PC-9 (cell line): ENCODE results near the gene WDR93. TPM values are rescaled to one million over a fixed set of nuclear protein-coding genes. Genes with fewer than 3 reads are reported as not detected.

Experiments used
- BruUV-seq: library from RNA; stranded (reverse); fragments of 400-500 nt; replicated peaks from 2 replicates; lab custom pipeline; 2021; lab: Mats Ljungman, UMichigan
- CTCF ChIA-PET: fragments of 300-600 bp; sonication (Branson Sonifier 250); formaldehyde crosslinking; loops from one replicate; lab custom pipeline; 2022; ENCODE audit warnings: antibody characterized with exemption; lab: Charles Lee
- POLR2A ChIA-PET: fragments of 300-600 bp; sonication (Branson Sonifier 250); formaldehyde crosslinking; loops from one replicate; lab custom pipeline; 2022; ENCODE audit warnings: antibody characterized with exemption; ENCODE audit not compliant: unreplicated experiment; lab: Charles Lee
- DNase-seq, 2 experiments: peaks; one replicate each; pipeline versions ENCODE4 v3.0.0 to v3.0.0-alpha.2; 2015 to 2022; ENCODE audit warnings: mixed read lengths in 1 of 2
- H2AFZ ChIP-seq: fragments of 200-600 bp; sonication (generic); 2 replicates; pipeline ENCODE4 v1.8.1; 2017; ENCODE audit warnings: antibody characterized with exemption
- H3F3A ChIP-seq: fragments of 200-600 bp; sonication (generic); 2 replicates; pipeline ENCODE4 v1.8.1; 2017; ENCODE audit warnings: antibody characterized with exemption, mild to moderate bottlenecking, low read depth; ENCODE audit not compliant: insufficient read depth
- H3K27ac ChIP-seq: fragments of 200-600 bp; sonication (generic); 2 replicates; pipeline ENCODE4 v1.6.1; 2016; ENCODE audit warnings: mixed run types
- H3K27me3 ChIP-seq: fragments of 200-600 bp; sonication (generic); 2 replicates; pipeline ENCODE4 v1.6.1; 2016; ENCODE audit warnings: low read depth, mixed run types; ENCODE audit not compliant: insufficient read depth
- H3K36me3 ChIP-seq: fragments of 200-600 bp; sonication (generic); 2 replicates; pipeline ENCODE4 v1.6.1; 2016; ENCODE audit warnings: low read depth, mixed run types
- H3K4me1 ChIP-seq: fragments of 200-600 bp; sonication (generic); replicated peaks from 2 replicates; pipeline ENCODE4 v1.6.1; 2016; ENCODE audit warnings: mixed run types; ENCODE audit not compliant: insufficient read depth
- H3K4me2 ChIP-seq: fragments of 200-600 bp; sonication (generic); 2 replicates; pipeline ENCODE4 v1.6.1; 2017; ENCODE audit warnings: mixed run types
- H3K4me3 ChIP-seq: fragments of 200-600 bp; sonication (generic); 2 replicates; pipeline ENCODE4 v1.6.1; 2016; ENCODE audit warnings: mixed run types
- H3K79me2 ChIP-seq: fragments of 200-600 bp; sonication (generic); 2 replicates; pipeline ENCODE4 v1.6.1; 2017; ENCODE audit warnings: low read depth, mixed run types
- H3K9me2 ChIP-seq: fragments of 200-600 bp; sonication (generic); 2 replicates; pipeline ENCODE4 v1.8.1; 2017; ENCODE audit warnings: mild to moderate bottlenecking; ENCODE audit not compliant: insufficient read depth
- H3K9me3 ChIP-seq: fragments of 200-600 bp; sonication (generic); 2 replicates; pipeline ENCODE4 v1.8.1; 2016; ENCODE audit warnings: low read depth; ENCODE audit not compliant: insufficient read depth
- H4K20me1 ChIP-seq: fragments of 200-600 bp; sonication (generic); 2 replicates; pipeline ENCODE4 v1.8.1; 2017; ENCODE audit not compliant: insufficient read depth
- EZH2 ChIP-seq: fragments of 200-600 bp; sonication (generic); IDR thresholded peaks from 2 replicates; pipeline ENCODE4 v1.8.0; 2017; ENCODE audit warnings: antibody characterized with exemption, low read depth
- intact Hi-C: fragments of 100-400 bp; cut with micrococcal nuclease; formaldehyde crosslinking; loops from one replicate; pipeline ENCODE4 v1.10.0; 2022; ENCODE audit not compliant: unreplicated experiment
- total RNA-seq: library from RNA; stranded (reverse); gene quantifications from 2 replicates; pipeline ENCODE4 v1.2.3, GENCODE V29; 2021
- TF ChIP-seq, protein P1 (sequence below): fragments of 200-600 bp; sonication (generic); conservative IDR thresholded peaks from 2 replicates; pipeline ENCODE4 v1.6.1; 2017; ENCODE audit warnings: mixed run types, antibody characterized with exemption, mild to moderate bottlenecking, moderate library complexity

WDR93 gene
- total RNA-seq, 1 experiment from 2014 or later, result 1.8 TPM

DNA sequence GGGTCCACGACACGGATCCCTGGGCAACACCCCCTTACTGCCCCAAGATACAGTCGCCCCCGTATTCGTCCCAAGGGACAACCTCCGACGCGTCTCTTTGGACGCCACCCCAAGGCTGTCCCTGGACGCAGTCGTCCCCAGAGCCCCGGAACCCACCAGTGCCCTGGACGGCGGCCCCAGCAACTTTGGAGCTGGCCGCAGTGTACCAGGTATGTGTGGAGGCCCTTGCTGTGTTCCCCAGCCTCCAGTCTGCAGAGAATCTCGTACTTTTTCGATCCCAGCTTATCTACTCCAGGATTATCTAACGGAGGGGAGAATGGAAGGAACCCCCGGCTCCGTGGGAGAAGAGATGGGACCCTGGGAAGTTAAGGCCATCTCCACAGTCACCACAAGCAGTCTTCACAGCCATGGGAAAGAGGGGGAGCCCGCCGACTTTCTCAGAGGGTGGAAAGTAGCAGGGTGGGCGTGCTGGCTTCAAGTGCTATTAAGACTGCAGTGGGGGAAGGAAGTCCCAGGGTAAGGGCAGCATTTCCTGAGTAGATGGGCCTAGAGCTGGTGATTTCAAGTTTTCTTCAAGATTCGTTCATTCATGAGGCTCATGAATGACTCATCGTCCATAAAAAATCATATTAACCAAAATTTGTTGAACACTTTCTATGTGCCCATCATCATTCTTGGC is 86.6 kb downstream of the WDR93 start:
- H2AFZ ChIP-seq, result no peak overlapping the region
- H3F3A ChIP-seq, result peaks cover 36% of the 10 kb centered on the region
- H3K4me2 ChIP-seq, result no peak overlapping the region
- ChIA-PET CTCF (interaction anchor here (1.1 kb wide), 1 partner anchor 99 kb away, joined by 3 read pairs; no protein-coding TSS in a partner anchor), POLR2A (no interaction called here)
- H4K20me1 ChIP-seq, result no peaks in the 10 kb centered on the region
- intact Hi-C loops, result no loop called here
- no peaks in the 10 kb centered on the region for H3K9me3 ChIP-seq
- TF ChIP-seq EZH2, result no peak
- TF ChIP-seq, protein P1, sequence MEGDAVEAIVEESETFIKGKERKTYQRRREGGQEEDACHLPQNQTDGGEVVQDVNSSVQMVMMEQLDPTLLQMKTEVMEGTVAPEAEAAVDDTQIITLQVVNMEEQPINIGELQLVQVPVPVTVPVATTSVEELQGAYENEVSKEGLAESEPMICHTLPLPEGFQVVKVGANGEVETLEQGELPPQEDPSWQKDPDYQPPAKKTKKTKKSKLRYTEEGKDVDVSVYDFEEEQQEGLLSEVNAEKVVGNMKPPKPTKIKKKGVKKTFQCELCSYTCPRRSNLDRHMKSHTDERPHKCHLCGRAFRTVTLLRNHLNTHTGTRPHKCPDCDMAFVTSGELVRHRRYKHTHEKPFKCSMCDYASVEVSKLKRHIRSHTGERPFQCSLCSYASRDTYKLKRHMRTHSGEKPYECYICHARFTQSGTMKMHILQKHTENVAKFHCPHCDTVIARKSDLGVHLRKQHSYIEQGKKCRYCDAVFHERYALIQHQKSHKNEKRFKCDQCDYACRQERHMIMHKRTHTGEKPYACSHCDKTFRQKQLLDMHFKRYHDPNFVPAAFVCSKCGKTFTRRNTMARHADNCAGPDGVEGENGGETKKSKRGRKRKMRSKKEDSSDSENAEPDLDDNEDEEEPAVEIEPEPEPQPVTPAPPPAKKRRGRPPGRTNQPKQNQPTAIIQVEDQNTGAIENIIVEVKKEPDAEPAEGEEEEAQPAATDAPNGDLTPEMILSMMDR, result no peak
- H3K27ac ChIP-seq, result no peak overlapping the region
- no peaks in the 10 kb centered on the region for H3K9me2 ChIP-seq
- H3K27me3 ChIP-seq, result no peaks in the 10 kb centered on the region
- peaks cover 38% of the 10 kb centered on the region for H3K4me1 ChIP-seq
- DNase-seq, result no peak
- no peaks in the 10 kb centered on the region for H3K36me3 ChIP-seq
- no peak overlapping the region for H3K4me3 ChIP-seq
- H3K79me2 ChIP-seq, result no peaks in the 10 kb centered on the region
- no TSS peak for BruUV-seq

DNA sequence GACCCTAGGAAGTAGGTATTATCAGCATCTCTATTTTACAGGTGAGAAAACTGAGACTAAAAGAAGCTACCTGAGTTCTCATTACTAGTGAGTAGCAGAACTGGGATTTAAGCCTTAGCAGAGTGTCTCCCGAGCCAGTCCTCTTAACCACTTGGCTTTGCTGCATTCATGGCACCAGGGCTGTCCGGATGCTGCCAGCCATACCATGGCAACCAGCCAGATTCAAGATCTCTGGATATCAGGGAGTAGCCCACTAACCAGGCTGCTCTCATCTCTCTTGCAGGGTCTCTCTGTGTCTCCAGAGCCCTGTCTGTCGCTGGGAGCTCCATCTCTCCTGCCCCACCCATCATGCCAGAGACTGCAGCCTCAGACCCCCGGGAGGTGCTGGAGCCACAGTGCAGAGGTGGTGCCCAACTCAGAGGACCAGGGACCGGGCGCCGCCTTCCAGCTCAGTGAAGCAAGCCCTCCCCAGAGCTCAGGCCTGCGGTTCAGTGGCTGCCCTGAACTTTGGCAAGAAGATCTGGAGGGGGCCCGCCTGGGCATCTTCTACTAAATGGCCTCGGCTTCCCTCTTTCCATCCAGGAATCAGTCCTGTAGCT is 87.3 kb downstream of the WDR93 start:
- ChIA-PET POLR2A (no interaction called here), CTCF (interaction anchor here (1.1 kb wide), 1 partner anchor 99 kb away, joined by 3 read pairs; no protein-coding TSS in a partner anchor)
- Histone ChIP-seq H3K36me3 (no peaks in the 10 kb centered on the region), H3K27me3 (no peaks in the 10 kb centered on the region), H3K27ac (no peak overlapping the region), H3K9me2 (no peaks in the 10 kb centered on the region), H4K20me1 (no peaks in the 10 kb centered on the region), H3K9me3 (no peaks in the 10 kb centered on the region), H3K4me1 (peaks cover 41% of the 10 kb centered on the region), H3K79me2 (no peaks in the 10 kb centered on the region), H2AFZ (no peak overlapping the region), H3K4me2 (no peak overlapping the region), H3F3A (peaks cover 37% of the 10 kb centered on the region), H3K4me3 (no peak overlapping the region)
- intact Hi-C loops, result no loop called here
- BruUV-seq, result no TSS peak
- no peak for DNase-seq
- no peak for TF ChIP-seq EZH2
- TF ChIP-seq, protein P1, result no peak

DNA sequence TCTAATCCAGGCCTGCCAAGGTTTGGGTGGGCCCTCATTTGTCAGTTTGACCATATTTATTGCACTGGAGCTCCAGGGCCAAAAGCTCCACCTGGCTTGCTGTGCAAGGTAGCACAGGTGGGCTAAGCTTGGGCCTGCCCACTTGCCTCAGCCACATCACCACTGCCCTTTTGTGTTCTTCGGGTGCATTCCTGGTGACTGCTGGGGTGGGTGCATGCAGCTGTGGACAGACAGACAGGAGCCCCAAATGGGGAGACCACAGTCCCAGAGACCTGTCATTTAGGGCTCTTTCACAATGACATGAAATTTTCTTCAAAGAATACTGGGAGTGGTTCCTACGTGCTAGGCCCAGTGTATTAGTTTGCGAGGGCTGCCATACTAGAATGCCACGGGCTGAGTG is 88.2 kb downstream of the WDR93 start:
- Histone ChIP-seq H3K4me1 (peaks cover 46% of the 10 kb centered on the region), H3K36me3 (no peaks in the 10 kb centered on the region), H3K4me2 (no peak overlapping the region), H2AFZ (no peak overlapping the region), H3K27me3 (no peaks in the 10 kb centered on the region), H4K20me1 (no peaks in the 10 kb centered on the region), H3F3A (peaks cover 39% of the 10 kb centered on the region), H3K79me2 (no peaks in the 10 kb centered on the region), H3K9me3 (no peaks in the 10 kb centered on the region), H3K9me2 (no peaks in the 10 kb centered on the region), H3K27ac (no peak overlapping the region), H3K4me3 (no peak overlapping the region)
- DNase-seq, result no peak
- intact Hi-C loops, result no loop called here
- ChIA-PET POLR2A (no interaction called here), CTCF (no interaction called here)
- BruUV-seq, result no TSS peak
- TF ChIP-seq, protein P1, result no peak
- TF ChIP-seq EZH2, result no peak
